ENCODE data around the gene ZFP2.

The ZFP2 gene

DNA sequence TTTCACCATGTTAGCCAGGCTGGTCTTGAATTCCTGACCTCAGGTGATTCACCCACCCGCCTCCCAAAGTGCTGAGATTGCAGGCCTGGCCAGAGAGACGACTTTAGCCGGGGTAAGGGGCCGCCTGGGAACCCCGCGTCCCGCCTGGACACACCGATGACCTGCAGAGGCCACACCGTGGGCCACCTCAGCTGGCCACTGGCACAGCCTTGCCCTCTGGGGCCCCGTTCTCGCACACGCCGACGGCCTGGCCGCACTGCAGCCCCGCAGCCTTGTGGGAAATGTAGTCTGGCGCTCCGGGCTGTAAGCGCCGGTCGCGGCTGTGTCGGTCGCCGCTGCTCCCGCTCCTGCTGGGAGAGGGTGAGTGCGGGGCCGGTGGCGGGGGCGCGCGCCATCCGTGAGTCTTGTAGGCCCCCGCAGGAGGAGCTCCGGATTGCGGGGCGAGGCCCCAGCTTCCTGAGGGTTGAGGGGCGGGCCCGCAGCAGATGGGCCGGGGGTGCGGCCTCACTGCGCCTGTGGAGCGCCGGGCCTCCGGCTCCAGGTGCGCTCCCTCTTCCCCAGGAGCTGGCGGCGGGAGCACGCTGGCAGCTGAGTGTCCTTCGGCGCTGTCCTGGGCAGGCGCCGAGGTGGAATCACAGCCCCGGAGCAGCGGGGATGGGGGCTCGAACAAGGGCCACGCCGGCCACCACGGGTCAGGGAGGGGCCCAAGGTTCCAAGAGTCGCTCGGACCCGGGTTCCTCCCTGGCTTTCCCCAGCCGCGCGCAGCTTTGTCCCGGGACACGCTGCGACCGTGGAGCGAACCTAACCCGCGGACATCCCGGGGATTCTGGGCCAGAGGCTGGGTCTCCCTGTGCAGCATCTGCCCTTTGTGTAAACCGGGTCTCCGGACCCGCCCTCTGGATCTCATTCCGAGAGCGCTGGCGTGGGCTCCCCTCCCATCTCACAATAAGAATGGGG, at the start of gene ZFP2:
ZFP2 (plus strand) TSS at position 299 of the 957 bp plus-strand sequence. CDS start 35,401 bp downstream, outside the sequence.
- H3K27ac ChIP-seq = peak within 1 kb of the TSS; percentile 78

DNA sequence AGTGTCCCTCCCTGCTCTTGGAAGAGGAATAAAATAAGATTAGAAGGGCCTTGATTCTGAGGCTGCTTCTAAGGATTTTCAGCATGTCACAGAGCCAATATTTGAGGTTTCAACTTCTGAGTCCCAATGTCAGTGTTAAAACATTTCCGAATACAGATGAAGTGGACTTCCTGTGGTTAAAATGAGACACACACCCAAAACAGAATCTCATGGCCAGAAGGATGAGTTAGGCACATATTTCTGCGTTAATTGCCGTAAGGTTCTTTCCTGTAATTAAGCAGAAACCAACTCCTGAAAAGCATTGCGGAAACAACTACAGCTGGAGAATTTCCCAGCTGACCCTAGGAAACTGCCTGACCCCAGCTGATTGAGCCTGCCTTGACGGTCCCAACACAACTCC, 46.4 kb upstream of the ZFP2 start:
- TF ChIP-seq, protein P1, sequence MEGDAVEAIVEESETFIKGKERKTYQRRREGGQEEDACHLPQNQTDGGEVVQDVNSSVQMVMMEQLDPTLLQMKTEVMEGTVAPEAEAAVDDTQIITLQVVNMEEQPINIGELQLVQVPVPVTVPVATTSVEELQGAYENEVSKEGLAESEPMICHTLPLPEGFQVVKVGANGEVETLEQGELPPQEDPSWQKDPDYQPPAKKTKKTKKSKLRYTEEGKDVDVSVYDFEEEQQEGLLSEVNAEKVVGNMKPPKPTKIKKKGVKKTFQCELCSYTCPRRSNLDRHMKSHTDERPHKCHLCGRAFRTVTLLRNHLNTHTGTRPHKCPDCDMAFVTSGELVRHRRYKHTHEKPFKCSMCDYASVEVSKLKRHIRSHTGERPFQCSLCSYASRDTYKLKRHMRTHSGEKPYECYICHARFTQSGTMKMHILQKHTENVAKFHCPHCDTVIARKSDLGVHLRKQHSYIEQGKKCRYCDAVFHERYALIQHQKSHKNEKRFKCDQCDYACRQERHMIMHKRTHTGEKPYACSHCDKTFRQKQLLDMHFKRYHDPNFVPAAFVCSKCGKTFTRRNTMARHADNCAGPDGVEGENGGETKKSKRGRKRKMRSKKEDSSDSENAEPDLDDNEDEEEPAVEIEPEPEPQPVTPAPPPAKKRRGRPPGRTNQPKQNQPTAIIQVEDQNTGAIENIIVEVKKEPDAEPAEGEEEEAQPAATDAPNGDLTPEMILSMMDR (conservative IDR thresholded peaks at IDR 0.05) = no peak
- H3K27ac ChIP-seq = no peak overlapping the region

More for the DNA sequence above, at the start of gene ZFP2:
- TF ChIP-seq, protein P1 (conservative IDR thresholded peaks at IDR 0.05) = no peak

DNA sequence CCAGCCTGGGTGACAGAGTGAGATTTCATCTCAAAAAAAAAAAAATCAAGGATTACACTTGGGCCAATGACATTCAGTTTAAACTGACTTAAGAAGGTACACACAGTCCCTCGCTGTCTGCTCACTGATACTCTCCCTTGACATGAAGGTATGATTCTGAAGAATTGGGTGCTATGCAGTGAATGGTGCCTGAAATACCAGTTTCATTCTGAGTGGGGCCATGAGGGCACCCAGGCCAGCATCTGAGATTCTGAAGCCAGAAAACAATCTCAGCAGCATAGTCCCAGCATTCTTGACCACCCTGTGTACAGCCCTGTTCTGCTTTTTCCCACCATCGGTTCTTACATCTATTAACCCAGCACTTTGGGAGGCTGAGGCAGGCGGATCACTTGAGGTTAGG, 43.8 kb upstream of the ZFP2 start:
- TF ChIP-seq, protein P1 (conservative IDR thresholded peaks at IDR 0.05) = no peak
- no peak overlapping the region for H3K27ac ChIP-seq

DNA sequence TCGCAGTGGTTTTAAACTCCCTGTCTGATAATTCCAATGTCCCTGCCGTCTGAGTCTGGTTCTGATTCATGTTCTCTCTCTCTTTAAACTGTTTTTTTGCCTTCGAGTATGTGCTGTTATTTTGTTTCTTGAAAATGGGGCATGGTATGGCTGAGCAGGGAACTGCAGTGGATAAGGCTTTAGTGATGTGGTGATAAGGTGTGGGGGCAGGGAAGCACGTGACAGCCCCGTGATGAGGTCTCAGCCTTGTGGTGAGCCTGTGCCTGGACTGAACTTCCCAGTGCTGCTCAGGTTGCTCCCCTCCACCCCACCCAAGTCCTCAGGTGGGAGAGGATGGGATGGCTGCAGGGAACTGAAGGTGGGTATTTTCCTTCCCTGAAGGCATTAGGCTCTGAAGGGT, 41.4 kb upstream of the ZFP2 start:
- TF ChIP-seq, protein P1 (conservative IDR thresholded peaks at IDR 0.05) = no peak
- no peak overlapping the region for H3K27ac ChIP-seq

DNA sequence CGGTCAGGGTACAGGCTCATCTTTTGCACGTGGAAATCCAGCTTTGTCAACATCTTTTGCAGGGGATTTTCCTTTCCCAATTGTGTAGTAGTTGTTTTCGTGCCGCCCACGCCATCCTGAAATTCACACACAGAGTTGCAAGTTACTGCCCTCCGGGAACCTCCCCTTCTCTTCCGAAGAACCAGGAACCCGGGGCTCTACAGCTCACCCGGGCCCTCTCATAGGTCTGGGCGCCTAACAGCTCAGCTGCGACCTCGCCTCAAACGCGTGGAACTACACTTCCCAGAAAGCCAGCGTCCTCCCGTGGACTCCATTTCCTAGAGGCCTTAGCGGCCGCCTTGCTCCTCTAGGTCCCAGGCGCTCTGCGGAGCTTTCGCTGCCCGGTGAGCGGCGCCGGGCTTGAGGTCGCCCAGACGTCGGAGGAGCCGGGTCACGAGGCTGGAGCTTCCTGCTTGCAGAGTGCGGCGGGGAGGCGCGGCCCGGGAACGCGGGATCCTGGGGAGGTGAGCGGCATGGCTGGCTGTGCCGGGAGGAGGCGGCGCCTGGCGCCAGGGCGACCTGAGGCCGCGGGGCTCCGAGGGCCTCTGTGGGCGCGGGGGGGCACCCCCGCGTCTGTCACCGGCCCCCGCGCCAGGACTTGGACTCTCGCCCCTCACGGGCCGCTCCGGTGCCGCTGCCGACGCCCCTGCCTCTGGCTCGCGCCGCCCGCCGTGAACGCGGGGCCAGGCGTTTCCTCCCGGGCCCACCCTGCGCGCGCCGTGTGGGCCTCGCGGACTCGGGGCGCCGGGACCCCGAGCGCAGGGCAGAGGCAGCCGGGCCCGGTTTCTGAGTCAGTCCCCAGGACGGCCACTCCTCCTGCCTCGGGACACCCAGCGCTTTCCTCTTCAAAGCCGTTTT, 35.8 kb upstream of the ZFP2 start, which contains the start of gene ZNF354B:
ZNF354B (plus strand) TSS at position 329 of the 897 bp plus-strand sequence. CDS start 1,095 bp downstream, outside the sequence.
- H3K27ac ChIP-seq = peak within 1 kb of the TSS; percentile 73
- TF ChIP-seq, protein P1 (conservative IDR thresholded peaks at IDR 0.05) = no peak

DNA sequence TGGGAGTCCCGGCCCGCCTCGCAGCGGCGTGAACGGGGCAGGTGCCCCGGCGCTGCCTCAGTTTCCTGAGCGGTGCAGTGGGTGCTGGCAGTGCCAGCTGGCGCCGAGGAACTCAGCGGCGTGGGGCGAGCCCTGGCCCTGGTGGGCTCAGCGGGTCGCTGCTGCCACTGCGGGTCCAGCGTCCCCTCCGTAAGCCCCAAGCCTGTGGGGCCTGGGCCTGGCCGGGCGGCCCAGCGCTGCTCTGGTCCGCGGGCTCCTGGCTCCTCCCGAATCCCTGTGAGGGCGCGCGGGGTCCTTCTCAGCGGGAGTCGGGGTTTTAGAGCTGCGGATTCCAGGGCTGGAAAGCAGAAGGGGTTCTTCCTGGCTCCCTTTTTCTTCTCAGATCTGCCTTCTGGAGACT, 35.1 kb upstream of the ZFP2 start:
- H3K27ac ChIP-seq = peak overlapping the region; percentile 73

DNA sequence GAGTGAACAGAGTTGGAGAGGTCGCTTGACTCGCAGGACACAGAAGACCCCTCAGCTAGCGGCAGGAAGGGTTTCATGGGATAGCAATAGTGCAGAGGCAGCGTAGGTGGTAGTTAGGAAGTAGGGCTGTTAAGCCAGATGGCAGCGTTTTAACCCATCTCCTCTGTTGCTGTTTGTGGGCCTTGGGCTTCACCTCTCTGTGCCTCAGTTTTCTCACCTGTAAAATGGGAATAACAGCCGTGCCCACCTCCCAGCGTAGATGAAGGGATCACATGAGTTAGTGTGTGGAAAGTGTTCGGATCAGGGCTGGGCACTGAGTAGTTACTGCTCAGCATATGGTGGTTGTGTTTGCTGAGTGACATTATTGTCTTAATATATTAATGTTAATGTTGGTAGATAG, 34.1 kb upstream of the ZFP2 start:
- H3K27ac ChIP-seq = no peak overlapping the region
- TF ChIP-seq, protein P1 (conservative IDR thresholded peaks at IDR 0.05) = no peak

All from VCaP (cell line).